Astrocyte of the cerebellum (primary cell): ENCODE data around the gene GLOD4.
"Not testable (repeated sequence)": the region's sequence is repeated elsewhere in the genome, so short reads cannot be mapped to it uniquely, and the experiment has no call there.

ENCODE experiments used
- DNase-seq: peaks from one replicate; pipeline ENCODE4 v3.0.0-alpha.2; 2011; ENCODE audit warnings: low read depth
- H3K4me3 ChIP-seq: 2 replicates; pipeline ENCODE4 v1.5.1; 2011; ENCODE audit warnings: mild to moderate bottlenecking, low read depth, low read length, moderate library complexity
- in situ Hi-C: cut with HindIII; loops from 2 replicates; pipeline ENCODE4 v1.10.0; 2017; ENCODE audit warnings: low sequenced_read_pairs
- TF ChIP-seq, protein P1 (sequence below): IDR thresholded peaks from 2 replicates; pipeline ENCODE4 v1.5.1; 2012; ENCODE audit warnings: low read length, low read depth, moderate library complexity, mild to moderate bottlenecking; ENCODE audit errors: missing control alignments

The GLOD4 gene, protein sequence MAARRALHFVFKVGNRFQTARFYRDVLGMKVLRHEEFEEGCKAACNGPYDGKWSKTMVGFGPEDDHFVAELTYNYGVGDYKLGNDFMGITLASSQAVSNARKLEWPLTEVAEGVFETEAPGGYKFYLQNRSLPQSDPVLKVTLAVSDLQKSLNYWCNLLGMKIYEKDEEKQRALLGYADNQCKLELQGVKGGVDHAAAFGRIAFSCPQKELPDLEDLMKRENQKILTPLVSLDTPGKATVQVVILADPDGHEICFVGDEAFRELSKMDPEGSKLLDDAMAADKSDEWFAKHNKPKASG

DNA sequence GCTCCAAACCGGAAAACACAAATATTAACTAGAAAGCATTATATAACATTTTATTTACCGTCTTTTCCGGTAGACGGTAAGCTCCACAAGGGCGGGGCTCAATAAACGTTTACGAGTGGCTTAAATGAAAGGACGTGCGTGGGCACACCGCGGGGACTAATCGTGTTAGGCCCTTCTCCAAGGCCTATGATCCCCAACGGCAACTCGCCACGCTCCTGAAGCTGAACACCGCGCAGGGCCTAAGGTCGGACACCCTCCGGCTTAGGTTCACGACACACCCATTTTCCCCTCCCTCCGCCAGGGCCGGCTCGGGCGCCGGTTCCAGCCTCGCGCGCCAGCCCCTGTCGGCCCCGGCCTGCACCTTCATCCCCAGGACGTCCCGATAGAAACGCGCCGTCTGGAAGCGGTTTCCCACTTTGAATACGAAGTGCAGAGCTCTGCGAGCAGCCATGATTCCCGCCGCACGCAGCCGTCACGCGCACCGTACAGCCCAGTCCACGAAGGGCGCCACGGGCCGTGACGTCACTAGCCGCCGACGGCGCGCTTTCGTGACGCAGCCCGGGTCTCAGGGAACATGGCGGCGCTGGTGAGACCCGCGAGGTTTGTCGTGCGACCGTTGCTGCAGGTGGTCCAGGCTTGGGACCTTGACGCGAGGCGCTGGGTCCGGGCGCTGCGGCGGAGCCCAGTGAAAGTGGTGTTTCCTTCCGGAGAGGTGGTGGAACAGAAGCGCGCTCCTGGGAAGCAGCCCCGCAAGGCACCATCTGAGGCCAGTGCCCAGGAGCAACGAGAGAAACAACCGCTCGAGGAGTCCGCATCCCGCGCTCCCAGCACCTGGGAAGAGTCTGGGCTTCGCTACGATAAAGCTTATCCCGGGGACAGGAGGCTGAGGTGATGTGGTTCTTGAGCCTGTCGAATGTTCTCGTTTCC is at the start of gene GLOD4, which contains the start of gene MRM3:
GLOD4 (minus strand) TSS at position 476 of the 927 bp plus-strand sequence; CDS start at position 451, 25 bp downstream.
MRM3 (plus strand) TSS at position 549 of the 927 bp plus-strand sequence; CDS start at position 575, 26 bp downstream.
- peak within 1 kb of the TSS; percentile 99 for H3K4me3 ChIP-seq
- in situ Hi-C loops, result loop anchor here (25.0 kb wide), 1 partner anchor 205 kb away; the partner anchor contains the start of genes NXN and TIMM22
- TF ChIP-seq, protein P1, sequence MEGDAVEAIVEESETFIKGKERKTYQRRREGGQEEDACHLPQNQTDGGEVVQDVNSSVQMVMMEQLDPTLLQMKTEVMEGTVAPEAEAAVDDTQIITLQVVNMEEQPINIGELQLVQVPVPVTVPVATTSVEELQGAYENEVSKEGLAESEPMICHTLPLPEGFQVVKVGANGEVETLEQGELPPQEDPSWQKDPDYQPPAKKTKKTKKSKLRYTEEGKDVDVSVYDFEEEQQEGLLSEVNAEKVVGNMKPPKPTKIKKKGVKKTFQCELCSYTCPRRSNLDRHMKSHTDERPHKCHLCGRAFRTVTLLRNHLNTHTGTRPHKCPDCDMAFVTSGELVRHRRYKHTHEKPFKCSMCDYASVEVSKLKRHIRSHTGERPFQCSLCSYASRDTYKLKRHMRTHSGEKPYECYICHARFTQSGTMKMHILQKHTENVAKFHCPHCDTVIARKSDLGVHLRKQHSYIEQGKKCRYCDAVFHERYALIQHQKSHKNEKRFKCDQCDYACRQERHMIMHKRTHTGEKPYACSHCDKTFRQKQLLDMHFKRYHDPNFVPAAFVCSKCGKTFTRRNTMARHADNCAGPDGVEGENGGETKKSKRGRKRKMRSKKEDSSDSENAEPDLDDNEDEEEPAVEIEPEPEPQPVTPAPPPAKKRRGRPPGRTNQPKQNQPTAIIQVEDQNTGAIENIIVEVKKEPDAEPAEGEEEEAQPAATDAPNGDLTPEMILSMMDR, result no peak
- DNase-seq, result peak; percentile 66

DNA sequence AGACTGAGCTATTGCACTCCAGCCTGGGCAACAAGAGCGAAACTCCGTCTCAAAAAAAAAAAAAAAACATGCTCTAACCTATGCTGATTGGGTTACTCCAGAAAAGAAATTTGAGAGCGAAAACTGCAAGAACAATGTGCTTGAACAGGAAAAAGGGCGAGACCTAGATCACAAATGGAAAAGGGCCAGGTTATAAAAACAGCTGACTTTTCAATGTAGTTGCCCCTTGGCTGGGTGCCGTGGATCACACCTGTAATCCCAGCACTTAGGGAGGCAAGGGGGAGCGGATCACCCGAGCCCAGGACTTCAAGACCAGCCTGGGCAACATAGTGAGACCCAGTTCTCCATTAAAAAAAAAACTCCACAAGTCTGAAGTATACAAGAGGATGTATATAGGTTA is 48.9 kb upstream of the GLOD4 start:
- TF ChIP-seq, protein P1, result no peak
- no peak for DNase-seq
- no peak overlapping the region for H3K4me3 ChIP-seq
- in situ Hi-C loops, result no loop called here

DNA sequence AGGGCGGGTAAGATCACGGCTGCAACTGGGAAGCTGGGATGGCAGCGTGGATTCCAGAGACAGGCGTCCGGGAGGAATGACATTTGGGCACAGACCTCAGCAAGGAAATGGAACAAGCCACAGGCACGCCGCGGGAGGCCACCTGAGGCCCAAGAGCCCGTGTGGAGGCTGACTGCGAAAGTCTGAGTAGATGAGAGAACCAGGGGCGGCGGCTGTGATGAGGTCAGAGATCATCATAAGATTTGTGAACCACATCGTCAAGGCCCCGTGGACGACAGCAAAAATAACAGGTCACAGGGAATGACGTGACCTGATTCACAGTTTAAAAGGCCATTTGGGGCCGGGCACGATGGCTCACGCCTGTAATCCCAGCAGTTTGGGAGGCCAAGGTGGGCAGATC is 48.3 kb upstream of the GLOD4 start:
- TF ChIP-seq, protein P1, result no peak
- no peak for DNase-seq
- no peak overlapping the region for H3K4me3 ChIP-seq
- in situ Hi-C loops, result no loop called here

DNA sequence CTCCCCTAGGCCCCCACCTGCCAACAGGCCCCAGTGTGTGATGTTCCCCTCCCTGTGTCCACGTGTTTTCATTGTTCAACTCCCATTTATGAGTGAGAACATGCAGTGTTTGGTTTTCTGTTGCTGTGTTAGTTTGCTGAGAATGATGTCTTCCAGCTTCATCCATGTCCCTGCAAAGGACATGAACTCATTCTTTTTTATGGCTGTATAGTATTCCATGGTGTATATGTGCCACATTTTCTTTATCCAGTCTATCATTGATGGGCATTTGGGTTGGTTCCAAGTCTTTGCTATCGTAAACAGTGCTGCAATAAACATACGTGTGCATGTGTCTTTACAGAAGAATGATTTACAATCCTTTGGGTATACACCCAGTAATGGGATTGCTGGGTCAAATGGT is 47.5 kb upstream of the GLOD4 start:
- H3K4me3 ChIP-seq, in situ Hi-C loops, DNase-seq: not testable (repeated sequence)

DNA sequence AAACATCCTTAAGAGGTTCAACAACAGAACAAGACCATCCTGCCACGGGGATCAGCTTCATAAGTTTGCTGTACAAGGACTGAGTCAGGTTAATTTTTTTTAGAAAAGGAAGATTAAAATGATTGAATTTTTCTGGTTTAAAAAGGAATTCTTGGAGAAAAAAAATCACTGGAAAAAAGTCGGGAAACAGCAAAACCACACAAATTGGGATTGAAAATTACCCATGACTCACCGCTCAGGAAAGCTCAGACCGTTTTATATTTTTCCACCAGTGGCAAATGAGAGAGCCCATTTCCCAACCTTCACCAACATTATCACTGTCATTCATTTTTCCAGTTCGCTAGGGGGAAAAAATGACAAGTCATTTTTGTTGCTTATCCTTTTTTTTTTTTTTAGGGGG is 46.7 kb upstream of the GLOD4 start:
- TF ChIP-seq, protein P1, result no peak
- no peak overlapping the region for H3K4me3 ChIP-seq
- in situ Hi-C loops, result no loop called here
- DNase-seq, result peak; percentile 22

DNA sequence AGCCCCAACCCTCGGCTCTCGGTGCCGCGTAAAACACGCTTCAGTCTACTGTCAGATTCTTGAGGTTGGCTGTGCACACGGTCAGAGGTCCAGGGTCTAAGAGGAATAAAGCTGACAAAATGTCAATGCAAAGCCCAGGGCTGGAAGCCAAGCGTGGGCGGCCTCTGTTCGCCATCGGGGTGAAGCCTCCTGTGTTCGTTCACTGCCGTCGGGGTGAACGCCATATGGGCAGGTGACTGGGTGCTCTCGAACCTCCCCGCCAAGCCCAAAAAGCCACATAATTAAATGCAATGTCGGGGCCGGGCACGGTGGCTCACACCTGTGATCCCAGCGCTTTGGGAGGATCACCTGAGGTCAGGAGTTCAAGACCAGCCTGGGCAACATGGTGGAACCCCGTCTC is 44.7 kb upstream of the GLOD4 start:
- in situ Hi-C loops, result no loop called here
- no peak overlapping the region for H3K4me3 ChIP-seq
- TF ChIP-seq, protein P1, result no peak
- no peak for DNase-seq
